ENCODE measurements around the gene MRPL2.
"Not testable (repeated sequence)": the region's sequence is repeated elsewhere in the genome, so short reads cannot be mapped to it uniquely, and the experiment has no call there.

Gene MRPL2

GRCh38 chr6:43081922-43082321 lies 22.7 kb upstream of the MRPL2 start:
- DNase-seq = not testable (repeated sequence)

- no peak for DNase-seq
Observed at GRCh38 chr6:43081043-43081442, 21.8 kb upstream of the MRPL2 start.

GRCh38 chr6:43078691-43079090 lies 19.5 kb upstream of the MRPL2 start:
- DNase-seq = no peak

GRCh38 chr6:43077981-43078511 lies 18.8 kb upstream of the MRPL2 start:
- DNase-seq = no peak

GRCh38 chr6:43077333-43077809 lies 18.1 kb upstream of the MRPL2 start:
- no peak for DNase-seq

- peak; percentile 15 to 21 for DNase-seq
Observed at GRCh38 chr6:43076464-43077332, 17.5 kb upstream of the MRPL2 start.

GRCh38 chr6:43075670-43076463 lies 16.6 kb upstream of the MRPL2 start, which contains the start of gene PTK7:
Gene PTK7, plus strand, starts transcription at chr6:43076314. Its CDS starts 175 bp downstream, at chr6:43076489.
- peak; percentile 28 to 39 for DNase-seq

- DNase-seq = no peak
Observed at GRCh38 chr6:43074847-43075669, 15.8 kb upstream of the MRPL2 start.

GRCh38 chr6:43070028-43070632 lies 10.9 kb upstream of the MRPL2 start:
- DNase-seq = no peak

- no peak for DNase-seq
Observed at GRCh38 chr6:43062818-43063217, 3.6 kb upstream of the MRPL2 start.

- no peak for DNase-seq
Observed at GRCh38 chr6:43061861-43062260, 2.6 kb upstream of the MRPL2 start.

- DNase-seq = no peak
Observed at GRCh38 chr6:43060755-43061633, 1.8 kb upstream of the MRPL2 start.

GRCh38 chr6:43060034-43060754 lies 960 bp upstream of the MRPL2 start:
- DNase-seq = no peak

- no peak for DNase-seq
Observed at GRCh38 chr6:43058531-43058930, 703 bp downstream of the MRPL2 start.

- no peak for DNase-seq
Observed at GRCh38 chr6:43055966-43056365, 3.3 kb downstream of the MRPL2 start.

- no peak for DNase-seq
Observed at GRCh38 chr6:43054206-43054943, 4.9 kb downstream of the MRPL2 start.

GRCh38 chr6:43053545-43054205 lies 5.6 kb downstream of the MRPL2 start, which contains the start of gene CUL7:
Gene CUL7, minus strand, starts transcription at chr6:43053851. Its CDS starts 1,063 bp downstream, at chr6:43052788.
- DNase-seq = peak; percentile 90 to 94

- DNase-seq = peak in 1 of 2 experiments; percentile 41
Observed at GRCh38 chr6:43052842-43053544, 6.2 kb downstream of the MRPL2 start.

Data from activated CD4-positive, alpha-beta T cell treated with anti-CD3 and anti-CD28 coated beads, Interleukin-2, amount 50 U/mL, for 48 hours (primary cell).